Amniotic epithelial cell (primary cell): Measurements from ENCODE around the gene FOXK1.
A peak's percentile ranks its signal among the peaks of the same experiment; 100 is the strongest.

ENCODE experiments used
- DNase-seq: peaks from one replicate; pipeline ENCODE4 v3.0.0-alpha.2; 2010; ENCODE audit warnings: low read depth

The FOXK1 gene

DNA sequence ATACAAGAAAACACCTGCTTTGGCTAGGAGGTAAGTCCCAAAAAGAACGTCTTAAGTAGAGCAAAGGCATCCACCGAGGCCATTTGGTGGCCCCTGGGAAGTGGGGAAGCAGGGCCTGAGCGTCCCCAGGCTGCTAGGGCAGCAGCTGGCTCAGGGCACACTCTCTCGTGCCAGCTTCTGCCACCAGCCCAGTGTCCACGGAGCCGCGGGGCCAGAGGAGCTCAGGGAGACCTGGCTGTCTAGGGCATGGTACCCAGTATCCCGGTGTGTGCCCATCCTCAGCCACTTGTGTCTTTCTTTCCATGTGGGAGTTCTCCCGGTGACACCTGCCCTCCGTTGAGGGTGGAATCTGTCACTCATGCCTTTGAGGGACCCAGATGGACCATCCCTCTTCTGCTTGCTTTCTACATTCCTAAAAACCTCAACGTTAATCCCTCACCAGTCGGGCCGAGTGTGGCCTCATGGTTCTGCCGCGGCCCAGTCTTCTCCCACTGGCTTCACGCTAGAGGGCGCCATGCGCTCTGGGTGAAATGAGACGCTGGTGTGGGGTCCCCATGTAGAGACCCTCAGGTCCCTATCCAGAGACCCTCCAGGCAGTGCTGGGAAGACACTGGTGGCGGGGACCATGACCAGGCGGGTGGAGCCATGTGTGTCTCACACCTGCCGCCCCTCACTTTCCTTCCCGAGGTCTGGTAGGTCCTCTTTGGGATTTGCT, 83.8 kb downstream of the FOXK1 start:
- DNase-seq, result peak; percentile 27

DNA sequence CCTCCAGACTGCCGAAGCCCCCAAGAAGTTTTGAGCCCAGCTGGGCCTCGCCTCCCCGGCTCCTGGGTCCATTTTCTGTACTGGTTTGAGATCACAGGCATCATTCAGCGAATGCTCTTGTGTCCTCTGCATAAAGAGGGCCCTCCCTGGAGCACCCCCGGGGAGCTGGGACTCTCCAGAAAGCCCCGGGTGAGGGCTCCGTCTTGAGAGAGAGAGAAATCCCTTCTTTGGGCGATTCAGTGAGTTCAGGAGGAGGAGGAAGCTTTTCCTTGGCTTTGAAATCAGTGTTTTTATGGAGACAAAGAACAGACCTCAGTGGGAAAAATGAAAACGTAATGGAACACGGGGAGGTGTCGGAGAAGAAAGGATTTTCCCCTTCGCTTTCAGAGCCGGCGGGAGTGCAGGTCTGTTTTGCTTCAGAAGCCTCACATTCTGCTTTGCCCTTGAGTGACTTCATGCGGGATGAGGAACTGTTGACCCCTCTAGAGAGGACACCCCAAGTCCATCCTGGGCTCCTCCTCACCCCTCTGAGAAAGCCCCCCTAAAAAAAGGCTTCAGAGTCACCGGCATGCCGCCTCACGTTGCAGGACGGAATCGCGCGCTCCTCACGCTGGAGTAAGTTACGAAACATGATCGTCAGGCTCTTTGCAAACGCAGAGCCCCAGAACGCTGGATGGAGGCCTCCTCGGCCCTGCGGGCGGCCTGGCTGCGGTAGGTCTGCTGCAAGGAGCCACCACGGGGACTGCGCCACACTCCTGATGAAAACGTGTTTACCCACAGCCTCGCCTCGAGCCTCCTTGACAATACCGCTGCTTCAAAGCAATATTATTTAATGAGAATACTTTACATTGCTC, 84.8 kb downstream of the FOXK1 start:
- peak; percentile 65 for DNase-seq

DNA sequence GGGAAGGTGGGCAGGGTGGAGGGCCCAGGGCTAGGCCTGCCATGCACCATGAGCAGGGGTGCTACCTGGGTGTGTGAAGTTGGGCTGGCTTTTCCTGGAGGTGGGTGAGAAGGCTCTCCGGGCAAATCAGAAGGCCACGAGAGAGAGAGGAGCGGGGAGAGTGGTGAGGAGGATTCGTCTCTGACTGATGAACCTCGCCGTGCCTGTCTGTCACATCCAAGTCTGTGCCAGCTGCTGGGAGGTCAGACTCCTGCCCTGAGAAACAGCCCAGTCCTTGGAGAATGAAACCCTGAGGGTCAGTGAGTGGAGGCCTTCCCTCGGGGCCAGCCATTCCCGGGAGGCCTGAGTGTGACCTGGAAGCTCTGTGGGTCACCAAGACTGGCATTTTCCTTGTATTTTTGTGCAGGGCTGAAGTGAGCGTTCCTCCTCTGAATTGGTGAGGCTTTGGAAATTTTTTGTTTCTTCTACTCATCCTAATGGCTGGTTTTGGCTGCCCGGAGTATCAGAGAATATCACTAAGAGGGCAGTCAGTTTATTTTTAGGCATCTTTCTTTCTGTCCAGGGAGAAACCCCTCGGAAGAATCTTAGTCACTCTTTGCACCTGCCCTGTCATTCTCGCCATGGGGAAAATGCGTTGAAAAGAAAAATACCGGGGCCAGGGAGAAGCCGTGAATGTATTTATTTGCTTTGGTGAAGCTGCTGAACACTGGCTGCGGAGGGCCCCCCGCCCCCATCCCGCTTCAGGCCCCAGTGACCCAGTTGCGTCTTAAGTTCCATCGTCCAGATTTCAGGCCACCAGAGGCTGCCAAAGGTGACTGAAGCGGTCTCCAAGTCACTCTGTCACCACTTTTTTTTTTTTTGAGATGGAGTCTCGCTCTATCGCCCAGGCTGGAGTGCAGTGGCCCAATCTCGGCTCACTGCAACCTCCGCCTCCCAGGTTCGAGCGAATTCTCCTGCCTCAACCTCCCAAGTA, 86.8 kb downstream of the FOXK1 start:
- DNase-seq, result no peak

DNA sequence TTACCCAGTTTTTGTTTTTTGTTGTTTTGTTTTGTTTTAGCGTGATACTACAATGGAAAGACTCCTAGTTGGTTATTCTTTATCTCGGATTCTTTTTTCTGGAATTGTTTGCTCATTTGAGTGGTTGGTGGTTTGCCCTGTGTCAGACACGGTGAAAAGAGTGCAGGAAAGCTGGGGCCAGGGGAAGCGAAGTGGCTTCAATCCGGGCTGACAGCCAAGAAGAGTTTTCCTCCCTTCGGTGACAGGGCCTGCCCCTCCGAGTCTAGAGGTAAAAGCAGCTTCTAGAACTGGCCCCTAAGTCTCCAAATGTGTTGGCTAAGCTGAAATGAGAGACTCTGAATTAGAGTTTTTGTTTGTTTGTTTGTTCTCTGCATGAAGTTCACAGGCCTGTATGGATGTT, 87.7 kb downstream of the FOXK1 start:
- peak; percentile 16 for DNase-seq

DNA sequence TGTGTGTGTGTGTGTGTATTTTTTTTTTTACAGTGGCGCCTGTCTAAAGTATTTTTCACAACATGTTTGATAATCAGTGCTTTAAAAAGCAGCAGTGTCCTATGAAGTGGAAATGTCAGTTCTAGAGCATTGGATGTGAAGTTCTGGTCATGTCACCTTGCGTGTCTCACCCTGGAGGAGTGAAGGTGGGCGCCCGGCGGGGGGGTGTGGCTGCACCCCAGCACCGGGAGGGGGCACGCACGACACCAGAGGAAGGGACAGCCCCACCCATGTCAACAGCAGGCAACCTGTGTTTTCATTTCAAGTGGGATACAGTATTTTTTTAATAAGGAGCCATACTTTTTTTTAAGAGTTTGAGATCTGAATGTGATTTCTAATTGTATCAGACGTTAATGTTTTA, 88.8 kb downstream of the FOXK1 start:
- DNase-seq, result no peak

DNA sequence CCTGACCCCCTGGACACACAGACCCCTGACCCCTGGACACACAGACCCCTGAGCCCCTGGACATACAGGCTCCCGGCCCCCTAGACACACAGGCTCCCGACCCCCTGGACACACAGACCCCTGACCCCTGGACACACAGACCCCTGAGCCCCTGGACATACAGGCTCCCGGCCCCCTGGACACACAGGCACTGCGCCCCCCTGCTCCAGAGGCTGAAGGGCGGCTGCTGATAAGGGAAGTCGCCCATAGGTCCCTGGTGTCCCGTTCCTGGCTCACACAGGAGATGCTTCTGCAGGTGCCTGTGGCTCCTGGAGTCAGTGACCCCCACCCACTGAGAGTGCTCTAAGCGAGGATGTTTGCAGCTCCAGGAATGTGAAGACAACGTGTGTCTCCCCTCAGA, 89.6 kb downstream of the FOXK1 start:
- no peak for DNase-seq

DNA sequence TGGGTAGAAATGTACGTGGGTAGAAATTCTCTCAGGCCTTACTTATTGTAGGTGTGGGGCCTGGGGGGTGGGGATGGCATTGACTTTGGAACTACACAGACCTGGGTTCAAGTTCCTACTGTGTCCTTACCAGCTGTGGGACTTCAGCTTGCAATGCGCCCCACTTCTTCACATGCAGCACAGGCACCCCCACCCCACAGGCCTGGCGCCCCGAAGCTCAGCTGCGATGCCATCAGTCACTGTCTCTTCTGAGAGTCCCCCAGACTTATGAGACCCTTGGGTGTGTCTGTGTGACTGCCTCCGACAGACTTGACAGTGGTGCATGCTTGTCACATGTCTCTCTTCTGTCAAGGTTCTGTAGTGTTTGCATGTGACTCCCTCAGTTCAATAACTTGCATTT, 90.2 kb downstream of the FOXK1 start:
- DNase-seq, result no peak

DNA sequence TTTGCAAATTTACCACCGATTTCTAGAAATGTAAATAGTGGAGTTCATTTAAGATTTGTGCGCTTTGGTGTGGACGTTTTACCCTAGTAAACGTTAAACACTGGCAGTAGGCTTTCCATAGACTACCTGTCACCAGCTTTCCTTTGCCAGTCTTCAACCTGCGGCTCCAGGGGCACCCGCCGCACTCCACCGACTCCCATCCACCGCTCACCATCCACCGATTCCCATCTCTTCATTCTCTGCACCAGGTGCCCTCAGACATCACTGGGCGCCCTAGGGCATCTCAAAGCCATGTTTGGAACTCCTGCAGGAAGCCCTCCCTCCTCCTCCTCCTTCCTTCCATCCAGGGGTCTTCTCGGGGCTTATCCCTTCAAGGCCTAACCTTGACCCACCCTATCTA, 91.9 kb downstream of the FOXK1 start:
- no peak for DNase-seq

DNA sequence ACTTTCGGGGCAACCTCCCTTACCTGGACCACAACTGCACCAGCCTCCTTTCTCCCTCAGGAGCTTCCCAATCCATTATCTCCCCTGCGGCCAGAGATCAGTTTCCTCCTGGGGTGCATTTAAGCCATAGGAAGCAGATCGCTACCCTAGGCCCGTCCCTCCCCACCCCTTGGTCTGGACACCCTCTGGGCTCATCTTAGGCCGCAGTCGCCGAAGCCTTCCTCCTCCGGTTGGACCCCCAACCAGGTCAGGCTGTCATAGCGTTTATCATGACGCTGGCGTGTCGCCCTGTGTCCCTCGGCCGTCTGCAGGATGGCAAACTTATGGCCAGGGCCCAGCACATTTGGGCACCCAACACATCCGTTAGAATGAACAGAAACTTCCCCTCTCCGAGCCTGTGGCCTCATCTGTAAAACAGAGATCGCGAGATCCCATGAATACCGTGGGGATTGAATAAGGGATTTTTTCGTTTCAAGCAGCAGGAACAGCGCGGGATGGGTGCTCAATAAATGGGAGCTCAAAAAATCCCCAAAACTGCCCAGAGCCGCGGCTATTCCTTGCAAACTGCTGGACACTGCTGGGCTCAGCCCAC, 92.7 kb downstream of the FOXK1 start:
- peak; percentile 68 for DNase-seq

DNA sequence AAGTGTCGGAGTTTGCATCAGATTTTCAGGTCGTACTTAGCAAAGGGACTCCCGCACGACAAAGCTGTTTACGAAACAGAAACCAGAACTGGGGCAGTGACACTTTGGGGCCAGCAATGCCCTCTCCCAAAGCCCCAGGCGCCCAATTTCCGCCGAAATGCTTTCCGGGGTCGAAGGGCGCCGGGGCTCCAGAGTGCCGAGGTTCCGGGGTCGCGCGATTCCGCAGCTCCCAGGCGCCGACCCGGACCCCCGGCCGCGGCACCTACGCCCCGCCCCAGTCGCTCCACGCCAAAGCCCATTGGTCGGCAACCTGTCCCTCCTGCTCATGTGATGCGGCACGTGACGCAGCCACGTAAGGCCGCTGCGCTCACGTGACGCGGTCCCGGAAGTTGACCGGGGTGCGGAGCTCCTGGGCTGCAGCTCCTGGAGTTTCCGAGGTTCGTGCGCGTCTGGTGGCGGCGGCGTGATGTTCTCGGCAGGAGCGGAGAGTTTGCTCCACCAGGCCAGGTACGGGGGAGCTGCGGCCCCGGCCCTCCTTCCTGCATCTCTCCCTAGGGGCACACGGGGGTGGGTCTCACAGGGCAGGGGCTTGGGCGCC, 93.3 kb downstream of the FOXK1 start, which contains the start of gene AP5Z1:
Gene AP5Z1, plus strand, starts transcription at position 374 of the 598 bp plus-strand sequence. Its CDS starts 93 bp downstream, at position 467.
- peak; percentile 94 for DNase-seq

DNA sequence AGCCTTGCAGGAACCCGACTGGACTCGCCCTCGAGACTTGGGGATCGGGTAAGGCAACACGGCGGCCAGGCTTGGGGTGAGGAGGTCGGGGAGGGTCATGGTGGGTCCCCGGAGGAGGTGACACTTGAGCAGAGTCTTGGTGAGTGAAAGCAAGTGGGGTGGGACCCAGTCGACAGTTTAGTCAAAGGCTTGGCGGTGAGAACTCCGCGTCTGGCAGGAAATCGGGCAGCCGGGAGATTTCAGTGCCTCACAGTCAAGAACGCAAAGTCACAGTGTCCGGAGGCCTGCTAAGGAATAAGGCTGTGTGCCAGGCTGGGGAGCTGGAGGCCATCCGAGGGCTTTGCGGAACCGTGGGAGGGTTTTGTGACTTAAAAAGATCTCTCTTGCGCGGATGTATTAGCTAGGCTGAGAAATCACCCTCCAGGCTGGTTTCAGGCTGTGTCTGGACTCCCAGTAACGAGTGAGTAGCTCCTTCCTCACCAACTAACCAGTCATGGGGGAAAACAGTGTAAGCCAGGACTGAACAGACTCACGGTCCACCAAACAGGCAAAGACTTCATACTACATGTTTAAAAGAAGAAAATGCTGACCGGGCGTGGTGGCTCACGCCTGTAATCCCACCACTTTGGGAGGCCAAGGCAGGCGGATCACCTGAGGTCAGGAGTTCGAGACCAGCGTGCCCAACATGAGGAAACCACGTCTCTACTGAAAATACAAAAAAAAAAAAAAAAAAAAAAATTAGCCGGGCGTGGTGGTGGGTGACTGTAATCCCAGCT, 93.9 kb downstream of the FOXK1 start:
- peak; percentile 38 for DNase-seq

DNA sequence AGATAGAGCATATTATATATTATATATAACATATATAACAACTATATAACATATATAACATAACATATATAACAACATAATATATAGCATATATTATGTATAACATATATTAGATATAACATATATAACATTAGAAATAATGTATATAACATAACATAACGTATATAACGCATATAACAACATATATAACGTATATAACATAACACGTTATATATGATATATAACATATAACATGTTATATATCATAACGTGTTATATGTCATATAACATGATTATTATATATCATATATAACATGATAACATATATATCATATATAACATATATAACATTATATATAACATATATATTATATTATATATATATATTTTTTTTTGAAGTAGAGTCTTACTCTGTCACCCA, 97.0 kb downstream of the FOXK1 start:
- no peak for DNase-seq

DNA sequence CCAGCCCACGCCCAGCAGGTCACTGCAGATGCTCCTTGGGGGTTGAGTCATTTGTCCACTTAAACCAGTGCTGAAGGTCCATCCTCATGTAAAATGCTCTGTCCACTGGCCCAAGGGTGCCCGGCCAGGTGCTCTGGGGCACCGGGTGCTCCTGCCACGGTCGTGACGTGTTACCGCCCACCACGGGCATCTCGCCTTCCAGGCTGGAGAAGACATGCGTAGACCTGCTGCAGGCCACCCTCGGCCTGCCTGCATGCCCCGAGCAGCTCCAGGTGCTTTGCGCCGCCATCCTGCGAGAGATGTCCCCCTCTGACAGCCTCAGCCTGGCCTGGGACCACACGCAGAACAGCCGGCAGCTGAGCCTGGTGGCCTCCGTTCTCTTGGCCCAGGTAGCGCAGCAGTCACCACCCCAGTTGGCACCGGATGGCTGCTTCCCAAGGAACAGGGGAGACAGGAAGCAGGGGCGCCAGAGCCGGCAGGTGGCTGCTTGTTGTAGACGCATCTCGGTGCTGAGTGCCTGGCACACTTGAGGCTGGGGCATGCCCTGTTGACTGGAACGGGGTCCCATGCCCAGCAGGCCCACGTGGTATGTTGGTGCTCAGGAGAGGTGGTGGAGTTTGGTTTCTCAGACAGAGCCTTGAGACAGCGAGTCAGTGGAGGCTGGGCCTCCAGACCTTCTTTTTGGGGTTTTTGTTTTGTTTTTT, 99.4 kb downstream of the FOXK1 start:
- no peak for DNase-seq

DNA sequence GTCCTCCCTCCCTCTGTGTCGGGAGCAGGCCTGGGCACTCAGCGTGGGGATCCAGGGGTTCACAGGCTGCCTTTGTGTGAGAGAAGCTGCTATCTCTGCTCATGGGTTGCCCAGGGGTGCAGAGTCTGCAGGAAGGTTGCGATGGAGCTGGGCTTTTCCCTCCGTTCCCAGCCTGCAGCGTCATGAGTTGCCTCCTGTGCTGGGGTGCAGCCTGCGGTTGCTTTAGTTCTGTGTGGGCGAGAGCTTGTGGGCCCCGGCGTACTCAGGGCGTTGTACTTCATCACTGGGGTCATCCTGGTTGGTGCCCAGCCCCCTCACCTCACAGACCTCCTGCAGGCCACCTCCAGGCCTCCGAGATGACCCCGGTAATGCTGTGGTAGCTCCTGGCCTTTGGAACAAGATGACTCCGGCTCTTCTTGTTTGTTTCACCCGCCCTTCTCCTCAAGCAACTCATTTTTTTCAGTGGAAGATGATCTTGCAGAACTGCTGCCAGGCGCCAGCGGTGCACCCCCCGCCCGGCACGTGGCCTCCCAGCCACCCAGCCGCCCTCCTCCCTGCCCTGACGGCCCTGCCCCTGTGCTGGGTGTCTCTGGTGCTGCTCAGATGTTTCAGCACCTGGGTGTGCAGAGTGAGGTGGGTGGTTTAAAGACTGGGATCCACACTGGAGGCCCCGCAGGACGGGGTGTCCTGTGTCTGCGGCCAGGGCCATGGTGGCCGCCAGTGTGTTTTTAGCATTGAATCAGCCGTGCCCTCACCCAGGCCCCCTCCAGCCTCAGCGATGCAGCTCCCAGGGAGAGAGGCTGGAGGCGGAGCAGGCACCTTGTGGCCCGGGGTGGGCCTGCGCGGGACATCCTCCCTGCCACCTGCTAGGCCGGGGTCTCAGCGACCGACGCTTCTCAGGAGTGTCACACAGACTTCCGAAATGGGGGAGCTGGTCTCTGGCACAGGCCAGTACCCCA, 100.5 kb downstream of the FOXK1 start:
- DNase-seq, result no peak

DNA sequence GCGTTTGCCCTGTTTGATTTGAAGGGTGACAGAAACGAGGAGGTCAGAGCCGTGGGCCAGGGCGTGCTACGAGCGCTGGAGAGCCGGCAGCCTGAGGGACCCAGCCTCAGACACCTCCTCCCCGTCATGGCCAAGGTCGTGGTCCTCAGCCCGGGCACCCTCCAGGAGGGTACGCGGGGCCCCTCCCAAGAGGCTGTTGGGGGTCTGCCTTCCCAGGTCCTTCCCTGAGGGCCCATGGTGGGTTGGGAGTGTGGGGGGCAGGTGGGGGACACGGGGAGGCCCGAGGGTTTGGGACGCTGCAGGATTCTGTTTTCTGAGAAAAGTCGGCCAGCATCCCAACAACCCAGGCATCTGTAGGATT, 101.2 kb downstream of the FOXK1 start:
- no peak for DNase-seq

DNA sequence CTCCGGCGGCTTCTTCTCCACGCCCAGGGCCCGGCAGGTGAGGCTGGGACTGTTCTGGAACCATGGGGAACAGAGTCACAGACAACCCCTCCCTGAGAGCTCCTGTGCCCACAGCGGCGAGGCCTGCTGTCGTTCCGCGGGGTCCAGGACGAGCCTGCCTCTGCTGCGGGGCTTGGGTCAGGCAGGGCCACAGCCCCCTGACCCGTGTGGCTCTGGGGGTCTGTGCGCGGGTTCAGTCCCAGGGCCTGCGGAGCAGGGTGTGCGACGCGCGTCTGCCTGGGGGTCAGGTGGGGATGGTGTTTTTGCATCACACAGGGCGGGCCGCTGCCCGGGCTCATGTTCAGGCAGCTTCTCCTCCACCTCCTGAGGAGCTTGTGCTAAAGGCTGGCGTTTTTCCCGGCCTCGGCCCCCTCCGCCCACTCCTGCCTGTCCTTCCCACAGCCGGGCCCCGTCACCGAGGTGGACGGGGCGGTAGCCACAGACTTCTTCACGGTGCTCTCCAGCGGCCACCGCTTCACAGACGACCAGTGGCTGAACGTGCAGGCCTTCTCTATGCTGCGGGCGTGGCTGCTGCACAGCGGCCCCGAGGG, 101.8 kb downstream of the FOXK1 start:
- DNase-seq, result no peak

DNA sequence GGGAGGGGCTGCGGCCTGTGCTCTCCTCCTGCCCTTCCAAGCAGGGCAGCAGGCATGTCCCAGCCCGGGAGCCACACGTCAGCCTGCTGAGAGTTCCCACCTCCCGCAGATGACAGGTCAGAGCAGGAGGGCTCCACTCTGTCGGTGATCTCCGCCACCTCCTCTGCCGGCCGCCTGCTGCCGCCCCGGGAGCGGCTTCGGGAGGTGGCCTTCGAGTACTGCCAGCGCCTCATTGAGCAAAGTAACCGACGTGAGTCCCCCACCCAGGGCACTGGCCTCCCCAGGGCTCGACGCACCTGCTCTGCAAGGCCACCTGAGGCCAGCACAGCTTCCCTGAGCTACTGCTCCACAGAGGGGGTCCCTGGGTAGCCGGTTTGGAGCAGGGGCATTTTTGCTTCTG, 102.7 kb downstream of the FOXK1 start:
- DNase-seq, result no peak

DNA sequence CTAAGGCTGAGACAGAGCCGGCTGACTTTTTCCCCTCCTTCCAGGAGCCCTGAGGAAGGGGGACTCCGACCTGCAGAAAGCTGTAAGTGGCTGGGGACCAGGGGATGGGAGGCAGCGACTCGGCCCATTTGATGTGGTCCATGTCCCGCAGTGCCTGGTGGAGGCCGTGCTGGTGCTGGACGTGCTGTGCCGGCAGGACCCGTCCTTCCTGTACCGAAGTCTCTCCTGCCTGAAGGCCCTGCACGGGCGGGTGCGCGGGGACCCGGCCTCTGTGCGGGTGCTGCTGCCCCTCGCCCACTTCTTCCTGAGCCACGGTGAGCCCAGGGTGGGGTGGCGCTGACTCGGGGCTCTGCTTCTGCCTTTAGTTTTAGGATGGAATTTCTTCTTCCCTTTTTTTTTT, 103.3 kb downstream of the FOXK1 start:
- no peak for DNase-seq
